Thoracic aorta (tissue), 2 donors: ENCODE results near the gene MAP3K14. TPM values are rescaled to one million over a fixed set of nuclear protein-coding genes. Genes with fewer than 3 reads are reported as not detected.

ENCODE experiments used
- ATAC-seq: fragments of 150-250 bp; one replicate; pipeline ENCODE4 v1.8.0; 2017; ENCODE audit warnings: low read depth; ENCODE audit not compliant: insufficient number of reproducible peaks, low FRiP score
- DNase-seq: peaks from one replicate; pipeline ENCODE4 v3.0.0-alpha.2; 2020; ENCODE audit warnings: low spot score
- H3K27ac ChIP-seq, 2 donors: fragments of 200-600 bp; sonication (generic); 1 replicate in 1 of 2; 2 replicates in 1 of 2; pipeline ENCODE4 v1.5.1; 2016; ENCODE audit warnings: mild to moderate bottlenecking in 2 of 2, moderate library complexity in 2 of 2
- H3K27me3 ChIP-seq: fragments of 200-600 bp; sonication (generic); replicated peaks from 2 replicates; pipeline ENCODE4 v1.6.0; 2016; ENCODE audit warnings: mild to moderate bottlenecking; ENCODE audit not compliant: insufficient read depth
- H3K36me3 ChIP-seq: fragments of 200-600 bp; sonication (generic); one replicate; pipeline ENCODE4 v1.5.1; 2016
- H3K4me1 ChIP-seq, 2 donors: fragments of 200-600 bp; sonication (generic); 1 replicate in 1 of 2; 2 replicates in 1 of 2; pipeline versions ENCODE4 v1.5.1 to v1.6.0; 2016; ENCODE audit warnings: low read depth in 2 of 2, mild to moderate bottlenecking in 1 of 2; ENCODE audit not compliant: control insufficient read depth in 1 of 2
- H3K4me3 ChIP-seq: fragments of 200-600 bp; sonication (generic); 2 replicates; pipeline ENCODE4 v1.5.1; 2016; ENCODE audit warnings: mild to moderate bottlenecking
- H3K9me3 ChIP-seq: fragments of 200-600 bp; sonication (generic); 2 replicates; pipeline ENCODE4 v1.5.1; 2016
- CTCF ChIP-seq: fragments of 200-600 bp; sonication (generic); IDR thresholded peaks from one replicate; pipeline ENCODE4 v1.5.1; 2019; ENCODE audit warnings: antibody characterized with exemption
- total RNA-seq, 2 donors: library from RNA; depleted of rRNA; stranded (reverse); fragments of >200 nt; gene quantifications; one replicate each; pipeline versions ENCODE4 v1.1.0 to v1.2.3, GENCODE V29; 2016

Gene MAP3K14
- total RNA-seq, 2 donors from 2014 or later: 10.1 to 10.7 TPM

GRCh38 chr17:45289301-45290268 is 27.2 kb downstream of the MAP3K14 start:
- TF ChIP-seq CTCF: no peak
- no peak for DNase-seq
- no peaks in the 10 kb centered on the region for H3K9me3 ChIP-seq
- no peak overlapping the region for H3K27ac ChIP-seq
- ATAC-seq: no peak
- H3K4me1 ChIP-seq: peaks cover 37 to 71% of the 10 kb centered on the region in 2 donors
- no peak overlapping the region for H3K4me3 ChIP-seq
- no peaks in the 10 kb centered on the region for H3K36me3 ChIP-seq
- H3K27me3 ChIP-seq: no peaks in the 10 kb centered on the region

GRCh38 chr17:45288825-45289224 is 28.0 kb downstream of the MAP3K14 start:
- ATAC-seq (no peak), DNase-seq (no peak)
- Histone ChIP-seq H3K36me3 (peaks cover 6% of the 10 kb centered on the region), H3K27me3 (no peaks in the 10 kb centered on the region), H3K4me3 (no peak overlapping the region), H3K4me1 (peaks cover 29 to 63% of the 10 kb centered on the region in 2 donors), H3K27ac (no peak overlapping the region), H3K9me3 (no peaks in the 10 kb centered on the region)
- no peak for TF ChIP-seq CTCF

GRCh38 chr17:45287526-45288500 is 29.0 kb downstream of the MAP3K14 start:
- no peak for DNase-seq
- no peak for ATAC-seq
- H3K27ac ChIP-seq: no peak overlapping the region
- no peak overlapping the region for H3K4me3 ChIP-seq
- peaks cover 19 to 53% of the 10 kb centered on the region in 2 donors for H3K4me1 ChIP-seq
- H3K27me3 ChIP-seq: no peaks in the 10 kb centered on the region
- H3K9me3 ChIP-seq: no peaks in the 10 kb centered on the region
- no peak for TF ChIP-seq CTCF
- H3K36me3 ChIP-seq: peaks cover 16% of the 10 kb centered on the region

- no peak for ATAC-seq
- H3K36me3 ChIP-seq: peaks cover 18% of the 10 kb centered on the region
- H3K4me1 ChIP-seq: peaks cover 4 to 38% of the 10 kb centered on the region in 2 donors
- no peak overlapping the region for H3K4me3 ChIP-seq
- no peak for DNase-seq
- TF ChIP-seq CTCF: no peak
- H3K27me3 ChIP-seq: no peaks in the 10 kb centered on the region
- H3K27ac ChIP-seq: no peak overlapping the region
- H3K9me3 ChIP-seq: no peaks in the 10 kb centered on the region
These were observed 30.5 kb downstream of the MAP3K14 start for GRCh38 chr17:45286286-45286685.
